Right ventricle myocardium superior (tissue), 1 donor: Measurements from ENCODE around the gene ZDBF2. TPM values are rescaled to one million over a fixed set of nuclear protein-coding genes. Genes with fewer than 3 reads are reported as not detected.
"Not testable (repeated sequence)": the region's sequence is repeated elsewhere in the genome, so short reads cannot be mapped to it uniquely, and the experiment has no call there.

Source experiments
- ATAC-seq: fragments of 200-7000 bp; cut with Tn5 transposase; one replicate; pipeline ENCODE4 v1.9.1; 2020; ENCODE audit warnings: mild to moderate bottlenecking; ENCODE audit not compliant: poor library complexity
- DNase-seq: peaks from one replicate; pipeline ENCODE4 v3.0.0-alpha.2; 2020
- intact Hi-C: fragments of 100-400 bp; cut with DNase I; formaldehyde crosslinking; loops from one replicate; pipeline ENCODE4 v1.11.2; 2022
- total RNA-seq: library from RNA; stranded (reverse); fragmentation: NEBNext Ultra II Directional; extraction: Animal tissue kit (Norgen Biotek cat#: 25700); gene quantifications from one replicate; pipeline ENCODE4 v1.2.1, GENCODE V29; 2021
- donor health status: DM: no; HTN: yes; CAD: no; lungs with severe emphysema.

ZDBF2 gene
- total RNA-seq, 1 donor from 2014 or later = 6.7 TPM

DNA sequence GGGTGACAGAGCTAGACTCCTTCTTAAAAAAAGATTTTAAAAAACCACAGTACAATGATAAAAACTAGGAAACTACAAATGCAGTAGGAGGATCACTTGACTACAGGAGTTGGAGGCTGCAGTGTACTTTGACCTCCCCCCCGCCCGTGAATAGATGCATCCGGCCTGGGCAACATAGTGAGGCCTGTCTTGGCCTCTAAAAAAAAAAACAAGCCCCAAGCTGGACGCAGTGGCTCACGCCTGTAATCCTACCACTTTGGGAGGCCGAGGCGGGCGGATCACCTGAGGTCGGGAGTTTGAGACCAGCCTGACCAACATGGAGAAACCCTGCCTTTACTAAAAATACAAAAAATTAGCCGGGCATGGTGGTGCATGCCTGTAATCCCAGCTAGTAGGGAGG lies 25.1 kb downstream of the ZDBF2 start:
- intact Hi-C loops, DNase-seq, ATAC-seq: not testable (repeated sequence)

DNA sequence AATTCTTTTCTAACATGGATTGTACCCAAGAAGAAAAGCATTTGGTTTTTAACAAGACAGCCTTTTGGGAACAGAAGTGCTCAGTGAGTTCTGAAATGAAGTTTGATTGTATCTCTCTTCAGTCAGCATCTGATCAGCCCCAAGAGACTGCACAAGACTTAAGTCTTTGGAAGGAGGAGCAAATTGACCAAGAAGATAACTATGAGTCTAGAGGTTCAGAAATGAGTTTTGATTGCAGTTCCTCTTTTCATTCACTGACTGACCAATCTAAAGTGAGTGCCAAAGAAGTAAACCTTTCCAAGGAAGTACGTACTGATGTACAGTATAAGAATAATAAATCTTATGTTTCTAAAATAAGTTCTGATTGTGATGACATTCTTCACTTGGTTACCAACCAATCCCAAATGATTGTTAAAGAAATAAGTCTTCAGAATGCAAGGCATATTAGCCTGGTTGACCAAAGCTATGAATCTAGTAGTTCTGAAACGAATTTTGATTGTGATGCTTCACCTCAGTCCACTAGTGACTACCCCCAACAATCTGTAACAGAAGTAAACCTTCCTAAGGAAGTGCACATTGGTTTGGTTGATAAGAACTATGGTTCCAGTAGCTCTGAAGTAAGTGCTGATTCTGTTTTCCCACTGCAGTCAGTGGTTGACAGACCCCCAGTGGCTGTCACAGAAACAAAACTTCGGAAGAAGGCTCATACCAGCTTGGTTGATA lies 31.2 kb downstream of the ZDBF2 start:
- intact Hi-C loops = no loop called here
- DNase-seq (no peak), ATAC-seq (no peak)

DNA sequence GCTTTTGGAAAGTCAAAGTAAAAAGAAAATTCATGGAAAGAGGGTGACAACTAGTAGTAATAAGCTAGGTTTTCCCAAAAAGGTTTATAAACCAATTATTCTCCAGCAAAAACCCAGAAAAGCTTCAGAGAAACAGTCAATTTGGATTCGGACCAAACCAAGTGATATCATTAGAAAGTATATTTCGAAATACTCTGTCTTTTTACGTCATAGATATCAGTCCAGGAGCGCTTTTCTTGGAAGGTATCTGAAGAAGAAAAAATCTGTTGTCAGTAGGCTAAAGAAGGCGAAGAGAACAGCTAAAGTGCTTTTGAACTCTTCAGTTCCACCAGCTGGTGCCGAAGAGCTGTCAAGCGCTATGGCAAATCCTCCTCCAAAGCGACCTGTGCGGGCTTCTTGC lies 36.6 kb downstream of the ZDBF2 start:
- ATAC-seq = no peak
- intact Hi-C loops = no loop called here
- no peak for DNase-seq

DNA sequence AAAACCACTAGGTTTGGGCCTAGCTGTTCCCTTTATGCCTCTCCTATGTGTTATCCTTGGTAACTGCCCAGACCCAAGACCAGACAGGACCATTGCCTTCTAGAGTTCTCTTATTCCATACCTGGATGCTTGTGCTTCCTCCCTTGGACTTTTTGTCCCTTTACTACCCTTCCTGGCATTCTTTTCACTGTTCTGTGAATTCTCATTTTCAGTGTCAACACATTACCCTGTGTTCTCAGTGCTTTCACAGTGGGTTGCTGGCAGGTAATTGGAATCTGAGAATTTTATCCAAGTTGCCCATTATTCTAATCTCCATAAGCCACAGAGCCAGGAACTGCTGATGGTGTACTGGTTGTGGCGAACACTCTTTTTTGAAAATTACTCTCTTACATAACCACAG lies 41.7 kb downstream of the ZDBF2 start:
- DNase-seq (no peak), ATAC-seq (no peak)
- intact Hi-C loops = no loop called here

DNA sequence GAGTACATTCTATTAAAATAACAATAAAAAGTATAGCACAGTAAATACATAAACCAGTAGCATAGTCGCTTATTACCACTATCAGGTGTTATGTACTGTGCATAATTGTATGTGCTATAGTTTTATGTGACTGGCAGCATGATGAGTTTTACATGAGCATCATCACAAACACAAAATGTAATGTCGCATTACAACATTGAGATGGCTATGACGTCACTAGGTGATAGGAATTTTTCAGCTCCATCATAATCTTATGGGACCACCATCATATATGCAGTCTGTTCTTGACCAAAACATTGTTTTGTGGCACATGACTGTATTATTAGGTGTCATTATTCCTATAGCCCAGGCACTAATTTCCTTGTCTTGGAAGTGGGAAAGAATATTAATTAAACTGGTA lies 48.6 kb downstream of the ZDBF2 start:
- ATAC-seq = no peak
- no peak for DNase-seq
- intact Hi-C loops = no loop called here

DNA sequence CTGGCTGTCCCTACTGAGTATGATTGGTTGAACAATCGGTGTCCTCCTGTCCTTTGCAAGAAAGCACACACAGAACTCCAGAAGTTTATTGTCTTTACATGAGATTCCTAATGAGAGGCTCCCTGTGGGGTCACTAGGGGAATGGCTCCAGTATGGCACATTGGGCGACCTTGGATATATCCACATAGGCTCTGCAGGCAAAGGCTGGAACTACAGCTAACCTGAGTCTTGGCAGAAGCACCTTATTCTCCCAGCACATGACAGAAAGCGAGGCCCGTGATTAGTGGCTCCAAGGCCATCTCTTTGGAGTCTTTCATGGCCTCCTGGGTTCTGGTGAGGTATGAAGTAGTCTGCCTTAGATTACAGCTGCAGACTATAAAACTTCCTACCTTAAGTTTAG lies 49.0 kb downstream of the ZDBF2 start:
- intact Hi-C loops = no loop called here
- no peak for ATAC-seq

DNA sequence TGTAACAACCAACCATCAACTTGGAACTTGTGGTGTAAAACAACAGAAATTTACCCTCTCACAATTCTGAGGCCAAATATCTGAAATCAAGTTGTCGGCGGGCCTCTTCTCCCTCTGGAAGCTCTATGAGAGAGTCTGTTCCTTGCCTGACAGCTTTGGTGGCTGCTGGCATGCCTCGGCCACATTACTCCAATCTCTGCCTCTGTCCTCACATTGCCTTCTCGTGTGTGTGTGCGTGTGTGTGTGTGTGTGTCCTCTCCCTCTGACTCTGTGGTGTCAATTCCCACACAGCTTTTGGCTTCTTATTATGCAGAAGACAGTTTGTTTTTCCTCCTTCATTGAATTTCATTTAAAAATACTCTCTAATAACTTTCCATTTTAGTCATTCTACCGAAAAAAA lies 50.4 kb downstream of the ZDBF2 start:
- ATAC-seq (no peak), DNase-seq (no peak)
- intact Hi-C loops = no loop called here

More for the DNA sequence above, 49.0 kb downstream of the ZDBF2 start:
- no peak for DNase-seq

DNA sequence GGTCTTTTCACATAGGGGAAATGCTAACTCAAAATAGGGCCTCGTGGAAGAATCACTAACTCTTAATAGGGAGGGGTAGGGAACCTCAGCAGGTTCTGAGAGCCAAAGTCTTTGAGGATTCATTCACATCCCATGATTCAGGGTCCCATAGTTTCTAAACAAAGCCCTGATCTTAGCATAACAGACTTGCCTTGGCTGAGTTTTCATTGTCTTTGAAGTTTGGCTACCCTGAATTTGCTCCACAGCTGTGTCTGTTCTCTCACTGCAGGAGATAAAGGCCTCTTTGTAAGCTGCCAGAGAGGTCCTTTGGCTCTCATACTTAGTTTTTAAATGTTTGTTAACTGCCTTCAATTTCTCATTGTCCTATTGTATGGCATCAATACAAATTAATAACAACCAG lies 54.5 kb downstream of the ZDBF2 start:
- no peak for DNase-seq
- intact Hi-C loops = no loop called here
- no peak for ATAC-seq

DNA sequence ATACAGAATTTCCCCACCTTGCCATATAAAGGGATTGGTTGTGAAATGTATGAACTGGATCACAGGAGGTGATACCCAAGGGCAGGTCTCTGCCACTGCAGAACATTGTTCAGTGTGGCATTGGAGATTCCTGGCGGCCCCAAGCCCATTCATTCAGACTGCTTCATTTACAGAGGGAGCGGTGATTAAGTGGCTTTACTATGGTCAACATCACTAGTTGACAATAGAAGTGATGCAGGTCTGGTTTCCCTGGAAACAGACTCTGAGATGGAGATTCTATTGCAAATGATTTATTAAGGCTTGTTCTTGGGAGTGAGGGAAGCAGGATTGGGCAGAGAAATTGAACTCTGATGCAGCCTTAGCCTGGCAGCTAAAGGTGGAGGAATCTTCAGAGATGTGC lies 62.4 kb downstream of the ZDBF2 start:
- ATAC-seq = no peak
- no peak for DNase-seq
- intact Hi-C loops = no loop called here

DNA sequence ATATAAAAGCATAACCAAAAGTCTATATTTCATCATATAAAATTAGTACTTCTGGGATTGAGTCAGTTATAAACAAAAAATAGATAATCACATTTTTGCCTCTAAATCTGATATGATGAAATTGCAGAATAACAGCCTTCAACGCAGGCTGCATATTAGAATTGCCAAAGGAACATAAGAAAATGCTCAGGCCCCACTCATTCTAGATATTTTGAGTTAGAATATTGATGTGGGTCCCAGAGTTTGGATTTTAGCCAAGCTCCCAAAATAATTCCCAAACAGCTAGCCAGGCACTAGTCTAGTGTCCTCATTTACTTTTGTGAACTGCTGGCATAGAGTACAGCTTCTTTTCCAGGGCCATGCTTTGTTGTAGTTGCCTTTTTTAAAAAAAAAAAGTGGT lies 63.5 kb downstream of the ZDBF2 start:
- ATAC-seq (no peak), DNase-seq (no peak)
- intact Hi-C loops = no loop called here

DNA sequence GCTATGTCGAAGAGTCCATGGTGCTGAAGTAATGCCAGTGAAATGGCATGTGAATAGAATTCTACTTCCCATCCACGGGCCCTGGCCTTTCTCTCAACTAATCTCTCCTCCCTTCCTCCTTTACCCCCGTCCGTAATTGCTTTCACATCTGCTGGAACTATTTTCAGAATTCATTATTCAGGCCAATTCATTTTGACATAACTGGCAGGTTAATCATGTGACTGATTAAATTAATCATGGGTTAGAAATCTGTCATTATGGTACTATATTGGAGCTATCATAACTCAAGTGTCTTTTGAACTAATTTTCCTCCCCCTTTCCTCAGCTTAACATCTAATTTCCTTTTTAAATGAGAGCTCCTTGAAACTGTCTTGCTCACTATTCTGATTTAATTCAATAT lies 66.9 kb downstream of the ZDBF2 start:
- no peak for ATAC-seq
- DNase-seq = no peak
- intact Hi-C loops = no loop called here

DNA sequence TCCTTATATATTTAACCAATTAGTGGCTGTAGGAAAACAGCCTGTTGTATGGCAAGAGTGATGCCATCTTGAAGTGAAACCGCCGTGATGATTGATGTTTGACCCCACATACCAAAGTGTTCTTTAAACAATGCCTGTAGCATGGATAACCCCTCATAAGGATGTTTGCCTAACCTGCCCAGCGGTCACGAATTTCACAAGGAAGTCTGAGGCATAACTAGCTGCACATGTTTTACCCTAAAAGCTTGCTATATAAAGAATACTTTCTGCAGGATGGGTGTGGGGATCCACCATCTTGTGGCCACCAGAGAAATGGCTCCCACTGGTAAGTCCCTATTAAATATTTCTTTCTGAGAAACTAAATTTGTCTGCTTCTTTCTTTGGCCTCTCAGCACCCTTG lies 68.7 kb downstream of the ZDBF2 start:
- no peak for DNase-seq
- no peak for ATAC-seq
- intact Hi-C loops = no loop called here

DNA sequence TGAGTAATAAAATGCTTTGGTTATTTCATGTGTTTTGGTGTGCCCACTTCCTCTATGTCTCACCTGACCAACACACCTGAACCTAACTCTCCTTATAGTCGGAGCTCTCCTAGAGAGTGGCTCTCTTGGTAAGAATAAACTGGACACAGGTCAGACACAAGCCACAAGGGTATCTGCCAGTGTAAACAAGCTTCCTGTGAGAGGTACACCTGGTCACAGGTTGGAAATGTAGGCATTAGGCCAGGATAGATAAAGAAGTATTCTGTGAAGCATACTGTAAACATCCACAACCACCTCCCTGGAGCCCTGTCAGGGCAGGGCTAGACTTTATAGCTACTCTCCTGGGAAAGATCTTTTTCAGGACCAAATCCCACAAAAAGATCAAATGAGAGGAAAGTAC lies 69.4 kb downstream of the ZDBF2 start:
- ATAC-seq (no peak), DNase-seq (no peak)
- intact Hi-C loops = no loop called here

DNA sequence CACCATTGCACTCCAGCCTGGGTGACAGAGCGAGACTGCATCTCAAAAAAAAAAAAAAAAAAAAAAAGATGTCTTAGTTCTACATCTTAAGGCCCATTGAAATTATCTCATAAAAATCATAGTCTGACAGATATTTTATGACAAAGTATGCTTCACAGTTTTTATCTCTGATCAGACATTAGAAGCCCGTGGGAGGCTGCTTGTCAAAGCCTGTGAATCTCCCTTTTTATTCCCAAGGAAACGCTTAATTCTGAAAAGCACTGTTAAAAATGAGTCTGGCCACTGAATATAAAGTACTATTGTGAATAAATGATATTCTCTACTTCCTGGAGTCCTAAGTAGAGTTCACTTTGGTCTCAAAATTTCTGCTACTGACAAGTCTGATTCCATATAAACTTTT lies 71.1 kb downstream of the ZDBF2 start:
- DNase-seq (no peak), ATAC-seq (no peak)
- intact Hi-C loops = no loop called here

DNA sequence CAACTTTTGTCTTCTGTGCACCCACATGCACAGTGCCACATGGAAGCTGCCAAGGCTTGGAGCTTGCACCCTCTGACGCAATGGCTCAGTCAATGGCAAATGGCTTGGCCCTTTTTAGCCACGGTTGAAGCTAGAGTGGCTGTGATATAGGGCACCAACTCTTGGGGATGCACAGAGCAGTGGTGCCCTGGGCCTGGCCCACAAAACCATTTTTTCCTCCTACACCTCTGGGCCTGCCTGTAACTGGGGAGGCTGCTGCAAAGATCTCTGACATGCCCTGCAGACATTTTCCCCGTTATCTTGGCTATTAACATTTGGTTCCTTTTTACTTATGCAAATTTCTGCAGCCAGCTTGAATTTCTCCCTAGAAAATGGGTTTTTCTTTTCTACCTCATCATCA lies 74.9 kb downstream of the ZDBF2 start:
- ATAC-seq (no peak), DNase-seq (no peak)
- intact Hi-C loops = no loop called here

DNA sequence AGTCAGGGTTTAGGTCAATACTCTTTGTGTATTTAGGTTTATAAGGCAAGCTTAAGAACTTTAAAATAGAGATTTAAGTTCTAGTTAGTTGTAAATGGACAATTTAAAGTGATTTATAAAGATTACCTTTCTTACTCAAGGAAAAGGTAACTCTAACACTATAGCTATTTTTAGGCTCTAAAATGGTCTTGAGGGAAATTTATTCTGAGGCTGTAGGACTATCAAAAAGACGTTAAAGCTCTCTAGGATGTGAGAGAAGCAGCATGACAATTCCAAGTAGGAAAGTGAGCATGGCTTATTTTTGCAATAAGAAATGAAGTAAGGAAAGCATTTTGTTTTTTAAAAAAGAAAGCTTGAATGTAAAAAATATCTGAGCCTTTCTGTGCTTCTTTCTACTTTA lies 78.1 kb downstream of the ZDBF2 start:
- no peak for ATAC-seq
- intact Hi-C loops = no loop called here
- no peak for DNase-seq

DNA sequence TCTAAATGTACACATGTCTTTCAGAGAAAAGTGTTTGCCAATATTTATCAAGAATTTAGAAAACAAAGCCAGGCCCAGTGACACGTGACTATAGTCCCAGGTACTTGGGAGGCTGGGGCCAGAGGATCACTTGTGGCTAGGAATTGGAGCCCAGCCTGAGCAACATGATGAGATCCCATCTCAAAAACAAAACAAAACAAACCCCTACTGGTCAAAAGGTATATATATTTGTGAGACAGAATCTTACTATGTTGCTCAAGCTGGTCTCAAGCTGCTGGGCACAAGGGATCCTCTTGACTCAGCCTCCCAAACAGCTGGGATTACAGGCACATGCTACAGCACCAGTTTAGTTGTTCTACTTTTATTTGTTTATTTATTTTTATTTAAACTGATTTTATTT lies 79.2 kb downstream of the ZDBF2 start:
- intact Hi-C loops = no loop called here
- DNase-seq (no peak), ATAC-seq (no peak)

DNA sequence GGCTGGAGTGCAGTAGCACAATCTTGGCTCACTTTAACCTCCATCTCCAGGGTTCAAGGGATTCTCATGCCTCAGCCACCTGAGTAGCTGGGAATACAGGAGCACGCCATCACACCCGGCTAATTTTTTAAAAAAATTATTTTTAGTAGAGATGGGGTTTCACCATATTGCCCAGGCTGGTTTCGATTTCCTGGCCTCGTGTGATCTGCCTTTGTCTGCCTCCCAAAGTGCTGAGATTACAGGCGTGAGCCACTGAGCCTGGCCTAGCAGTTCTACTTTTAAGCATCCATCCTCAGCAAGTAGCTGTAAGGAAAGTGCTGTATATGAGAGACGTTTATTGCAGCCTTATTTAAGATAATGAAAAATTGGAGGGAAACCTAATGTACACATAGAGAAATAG lies 79.7 kb downstream of the ZDBF2 start:
- DNase-seq (no peak), ATAC-seq (no peak)
- intact Hi-C loops = no loop called here

DNA sequence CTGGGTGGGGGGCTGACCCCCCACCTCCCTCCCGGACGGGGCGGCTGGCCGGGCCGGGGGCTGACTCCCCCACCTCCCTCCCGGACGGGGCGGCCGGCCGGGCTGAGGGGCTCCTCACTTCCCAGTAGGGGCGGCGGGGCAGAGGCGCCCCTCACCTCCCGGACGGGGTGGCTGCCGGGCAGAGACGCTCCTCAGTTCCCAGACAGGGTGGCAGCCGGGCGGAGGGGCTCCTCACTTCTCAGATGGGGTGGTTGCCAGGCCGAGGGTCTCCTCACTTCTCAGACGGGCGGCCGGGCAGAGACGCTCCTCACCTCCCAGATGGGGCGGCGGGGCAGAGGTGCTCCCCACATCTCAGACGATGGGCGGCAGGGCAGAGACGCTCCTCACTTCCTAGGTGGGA lies 82.4 kb downstream of the ZDBF2 start:
- DNase-seq, intact Hi-C loops, ATAC-seq: not testable (repeated sequence)

DNA sequence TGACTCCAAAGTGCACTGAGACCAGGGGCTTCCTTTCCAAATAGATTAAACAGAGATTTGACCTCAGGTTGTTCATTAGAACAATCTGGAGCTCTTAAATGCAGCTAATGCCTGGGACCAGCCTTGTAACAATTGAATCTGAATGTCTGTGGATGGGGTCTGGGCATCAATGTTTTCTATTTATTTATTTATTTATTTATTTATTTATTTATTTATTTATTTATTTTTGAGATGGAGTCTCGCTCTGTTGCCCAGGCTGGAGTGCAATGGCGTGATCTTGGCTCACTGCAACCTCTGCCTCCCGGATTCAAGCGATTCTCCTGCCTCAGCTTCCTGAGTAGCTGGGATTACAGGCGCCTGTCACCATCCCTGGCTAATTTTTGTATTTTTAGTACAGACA lies 86.4 kb downstream of the ZDBF2 start:
- intact Hi-C loops, DNase-seq, ATAC-seq: not testable (repeated sequence)

DNA sequence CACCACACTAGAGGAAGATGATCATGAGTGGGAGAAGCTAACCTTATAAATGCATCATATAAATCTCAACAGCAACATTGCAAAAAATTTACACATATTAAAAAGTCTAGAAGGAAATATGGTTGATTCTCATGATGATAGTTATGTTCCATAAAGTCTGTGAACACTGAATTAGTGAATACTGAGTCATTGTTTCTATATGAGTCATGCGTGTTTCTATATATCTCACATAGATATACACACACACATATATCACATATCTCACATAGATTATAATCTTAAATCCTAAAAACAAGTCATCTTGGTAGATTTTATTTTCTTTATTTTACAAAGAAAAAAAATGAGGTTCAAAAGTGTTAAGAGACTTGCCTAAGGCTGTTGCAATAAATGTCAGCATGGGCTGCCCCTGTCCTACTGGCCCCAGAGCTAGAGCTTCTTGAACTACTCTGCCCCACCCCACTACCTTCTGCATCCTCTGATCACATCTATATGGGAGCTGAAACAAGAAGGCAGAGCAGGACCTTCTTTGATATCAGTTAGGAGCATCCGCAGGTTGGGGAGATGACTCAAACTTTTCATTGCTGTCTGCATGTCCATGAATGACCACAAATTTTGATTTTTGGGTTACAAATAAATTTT lies 87.1 kb downstream of the ZDBF2 start:
- DNase-seq = no peak
- no peak for ATAC-seq
- intact Hi-C loops = no loop called here
